ENCODE measurements around the gene SLC37A4.

GRCh38 chr11:119029340-119030028 is 1.2 kb downstream of the SLC37A4 start:
- no peak for TF ChIP-seq CTCF (IDR thresholded peaks at IDR 0.05)
- TF ChIP-seq POLR2A (IDR thresholded peaks at IDR 0.05) = no peak

Measured in thyroid gland (tissue), 4 donors.